Astrocyte (in vitro differentiated cells and primary cell): Measurements from ENCODE around the gene ABCF3.

Experiments
- EZH2 ChIP-seq: IDR thresholded peaks from 2 replicates; pipeline ENCODE4 v1.6.1; 2012; ENCODE audit warnings: mild to moderate bottlenecking, low read length, inconsistent platforms; ENCODE audit not compliant: insufficient read depth
- TF ChIP-seq, protein P1 (sequence below): IDR thresholded peaks from 2 replicates; pipeline ENCODE4 v1.5.1; 2011; ENCODE audit warnings: low read depth, mild to moderate bottlenecking, inconsistent platforms, low read length, moderate library complexity; ENCODE audit not compliant: insufficient read depth

DNA sequence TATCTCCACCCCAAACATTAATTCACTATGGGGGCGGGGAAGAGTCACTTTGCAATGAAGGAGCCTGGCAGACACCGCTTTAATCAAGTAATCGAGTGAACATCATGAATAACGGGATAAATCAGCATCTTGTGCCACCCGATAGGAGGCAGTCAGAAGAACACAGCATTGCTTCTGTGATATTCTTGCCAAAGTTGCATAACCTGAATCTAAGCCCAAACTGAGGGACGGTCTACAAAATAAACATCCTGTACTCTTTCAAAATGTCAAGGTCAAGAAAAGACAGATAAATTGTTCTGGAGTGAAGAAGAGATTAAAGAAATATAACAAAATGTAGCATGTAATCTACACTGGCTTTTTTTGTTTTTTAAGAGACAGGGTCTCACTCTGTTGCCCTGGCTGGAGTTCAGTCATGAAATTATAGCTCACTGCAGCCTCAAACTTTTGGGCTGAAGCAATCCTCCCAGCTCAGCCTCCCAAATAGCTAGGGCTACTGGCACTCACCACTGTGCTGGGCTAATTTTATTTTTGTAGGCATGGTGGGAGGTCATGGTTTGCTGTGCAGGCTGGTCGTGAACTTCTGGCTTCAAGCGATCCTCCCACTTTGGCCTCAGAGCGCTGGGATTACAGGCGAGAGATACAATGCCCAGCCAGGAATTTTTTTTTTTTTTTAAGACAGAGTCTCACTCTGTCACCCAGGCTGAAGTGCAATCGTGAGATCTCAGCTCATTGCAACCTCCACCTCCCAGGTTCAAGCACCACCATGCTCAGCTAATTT lies 23.3 kb downstream of the ABCF3 start:
- TF ChIP-seq, protein P1, sequence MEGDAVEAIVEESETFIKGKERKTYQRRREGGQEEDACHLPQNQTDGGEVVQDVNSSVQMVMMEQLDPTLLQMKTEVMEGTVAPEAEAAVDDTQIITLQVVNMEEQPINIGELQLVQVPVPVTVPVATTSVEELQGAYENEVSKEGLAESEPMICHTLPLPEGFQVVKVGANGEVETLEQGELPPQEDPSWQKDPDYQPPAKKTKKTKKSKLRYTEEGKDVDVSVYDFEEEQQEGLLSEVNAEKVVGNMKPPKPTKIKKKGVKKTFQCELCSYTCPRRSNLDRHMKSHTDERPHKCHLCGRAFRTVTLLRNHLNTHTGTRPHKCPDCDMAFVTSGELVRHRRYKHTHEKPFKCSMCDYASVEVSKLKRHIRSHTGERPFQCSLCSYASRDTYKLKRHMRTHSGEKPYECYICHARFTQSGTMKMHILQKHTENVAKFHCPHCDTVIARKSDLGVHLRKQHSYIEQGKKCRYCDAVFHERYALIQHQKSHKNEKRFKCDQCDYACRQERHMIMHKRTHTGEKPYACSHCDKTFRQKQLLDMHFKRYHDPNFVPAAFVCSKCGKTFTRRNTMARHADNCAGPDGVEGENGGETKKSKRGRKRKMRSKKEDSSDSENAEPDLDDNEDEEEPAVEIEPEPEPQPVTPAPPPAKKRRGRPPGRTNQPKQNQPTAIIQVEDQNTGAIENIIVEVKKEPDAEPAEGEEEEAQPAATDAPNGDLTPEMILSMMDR: no peak
- no peak for TF ChIP-seq EZH2
